ENCODE measurements around the gene MEX3C. TPM values are rescaled to one million over a fixed set of nuclear protein-coding genes. Genes with fewer than 3 reads are reported as not detected.

The MEX3C gene
- total and polyA plus RNA-seq, 2 donors (not counting 1 experiment from before 2014, with no cell fraction given), result 39.8 to 41.8 TPM

DNA sequence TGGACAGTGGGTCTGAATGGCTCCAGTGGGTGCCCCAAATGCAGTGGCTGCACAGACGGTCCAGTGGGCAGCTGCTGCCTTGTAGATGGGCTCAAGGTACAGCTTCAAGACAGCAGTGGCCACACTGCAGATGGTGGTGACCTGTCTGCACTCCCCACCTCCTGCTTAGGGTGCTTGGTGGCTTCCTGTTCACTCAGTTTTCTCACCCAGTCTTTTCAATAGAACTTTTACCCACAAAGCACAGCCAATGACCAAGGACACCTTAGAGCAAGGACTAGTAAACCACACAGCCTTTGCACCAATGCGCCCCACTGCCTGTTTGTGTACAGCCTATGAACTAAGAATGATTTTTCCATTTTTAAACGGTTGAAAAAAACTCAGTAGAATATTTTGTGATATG, 34.9 kb downstream of the MEX3C start:
- H3K79me2 ChIP-seq (ENCODE audit: control insufficient read depth, insufficient read depth, low read length), result no peaks in the 10 kb centered on the region
- no peak overlapping the region for H3K4me2 ChIP-seq (ENCODE audit: extremely low read depth, insufficient read depth, low read length)
- H3K9me3 ChIP-seq (ENCODE audit: control insufficient read depth, insufficient read depth, low read depth, low read length), result no peaks in the 10 kb centered on the region
- H3K27me3 ChIP-seq (ENCODE audit: control insufficient read depth, insufficient read depth, low read length), result no peaks in the 10 kb centered on the region
- H4K20me1 ChIP-seq (ENCODE audit: control insufficient read depth, extremely low read depth, insufficient read depth, low read length), result no peaks in the 10 kb centered on the region
- no peaks in the 10 kb centered on the region for H3K36me3 ChIP-seq (ENCODE audit: control insufficient read depth, insufficient read depth, low read length)
- TF ChIP-seq EZH2 (IDR thresholded peaks at IDR 0.05; ENCODE audit: low read length, missing control alignments), result no peak
- TF ChIP-seq, protein P1, sequence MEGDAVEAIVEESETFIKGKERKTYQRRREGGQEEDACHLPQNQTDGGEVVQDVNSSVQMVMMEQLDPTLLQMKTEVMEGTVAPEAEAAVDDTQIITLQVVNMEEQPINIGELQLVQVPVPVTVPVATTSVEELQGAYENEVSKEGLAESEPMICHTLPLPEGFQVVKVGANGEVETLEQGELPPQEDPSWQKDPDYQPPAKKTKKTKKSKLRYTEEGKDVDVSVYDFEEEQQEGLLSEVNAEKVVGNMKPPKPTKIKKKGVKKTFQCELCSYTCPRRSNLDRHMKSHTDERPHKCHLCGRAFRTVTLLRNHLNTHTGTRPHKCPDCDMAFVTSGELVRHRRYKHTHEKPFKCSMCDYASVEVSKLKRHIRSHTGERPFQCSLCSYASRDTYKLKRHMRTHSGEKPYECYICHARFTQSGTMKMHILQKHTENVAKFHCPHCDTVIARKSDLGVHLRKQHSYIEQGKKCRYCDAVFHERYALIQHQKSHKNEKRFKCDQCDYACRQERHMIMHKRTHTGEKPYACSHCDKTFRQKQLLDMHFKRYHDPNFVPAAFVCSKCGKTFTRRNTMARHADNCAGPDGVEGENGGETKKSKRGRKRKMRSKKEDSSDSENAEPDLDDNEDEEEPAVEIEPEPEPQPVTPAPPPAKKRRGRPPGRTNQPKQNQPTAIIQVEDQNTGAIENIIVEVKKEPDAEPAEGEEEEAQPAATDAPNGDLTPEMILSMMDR (conservative IDR thresholded peaks at IDR 0.05 in 1 of 2, IDR thresholded peaks at IDR 0.05 in 1 of 2; ENCODE audit: low read depth in 1 of 2, low read length in 2 of 2), result no peak
- DNase-seq (ENCODE audit: low read depth in 2 of 2), result no peak
- H3K4me3 ChIP-seq (replicated peaks in 1 of 4; ENCODE audit: control extremely low read depth in 1 of 4, insufficient read depth in 1 of 4, low read depth in 3 of 4, low read length in 4 of 4), result no peak overlapping the region
- H3K9ac ChIP-seq (ENCODE audit: insufficient read depth, low read length), result no peak overlapping the region
- H2AFZ ChIP-seq (ENCODE audit: low read length), result no peak overlapping the region
- H3K4me1 ChIP-seq (ENCODE audit: control insufficient read depth, extremely low read depth, insufficient read depth, low read length), result no peaks in the 10 kb centered on the region
- H3K27ac ChIP-seq (ENCODE audit: insufficient read depth, low read length), result no peak overlapping the region

DNA sequence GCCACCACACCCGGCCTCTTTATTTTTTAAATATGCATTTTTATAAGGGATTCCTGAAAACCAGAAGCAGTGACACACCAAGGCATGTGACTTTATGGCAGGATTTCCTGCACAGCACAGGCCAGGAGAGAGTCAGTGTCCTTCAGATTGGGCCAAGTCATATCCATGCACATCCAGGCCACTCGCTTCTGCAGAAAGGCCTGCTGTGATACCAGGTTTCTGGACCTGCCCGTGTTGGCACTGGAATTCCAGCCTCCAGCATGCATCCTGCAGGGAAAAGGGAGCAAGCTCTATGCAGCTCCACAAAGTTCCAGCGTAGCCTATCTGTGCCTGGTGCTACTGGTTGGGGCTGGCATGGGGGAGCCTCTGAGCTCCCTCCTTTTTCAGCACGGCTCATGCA, 36.8 kb downstream of the MEX3C start:
- Histone ChIP-seq H3K27me3 (ENCODE audit: control insufficient read depth, insufficient read depth, low read length) (no peaks in the 10 kb centered on the region), H4K20me1 (ENCODE audit: control insufficient read depth, extremely low read depth, insufficient read depth, low read length) (no peaks in the 10 kb centered on the region), H3K9me3 (ENCODE audit: control insufficient read depth, insufficient read depth, low read depth, low read length) (no peaks in the 10 kb centered on the region), H3K4me2 (ENCODE audit: extremely low read depth, insufficient read depth, low read length) (no peak overlapping the region), H2AFZ (ENCODE audit: low read length) (no peak overlapping the region), H3K9ac (ENCODE audit: insufficient read depth, low read length) (no peak overlapping the region), H3K27ac (ENCODE audit: insufficient read depth, low read length) (no peak overlapping the region), H3K36me3 (ENCODE audit: control insufficient read depth, insufficient read depth, low read length) (no peaks in the 10 kb centered on the region), H3K4me1 (ENCODE audit: control insufficient read depth, extremely low read depth, insufficient read depth, low read length) (no peaks in the 10 kb centered on the region), H3K4me3 (replicated peaks in 1 of 4; ENCODE audit: control extremely low read depth in 1 of 4, insufficient read depth in 1 of 4, low read depth in 3 of 4, low read length in 4 of 4) (no peak overlapping the region), H3K79me2 (ENCODE audit: control insufficient read depth, insufficient read depth, low read length) (no peaks in the 10 kb centered on the region)
- TF ChIP-seq EZH2 (IDR thresholded peaks at IDR 0.05; ENCODE audit: low read length, missing control alignments), result no peak
- TF ChIP-seq, protein P1 (conservative IDR thresholded peaks at IDR 0.05 in 1 of 2, IDR thresholded peaks at IDR 0.05 in 1 of 2; ENCODE audit: low read depth in 1 of 2, low read length in 2 of 2), result no peak
- no peak for DNase-seq (ENCODE audit: low read depth in 2 of 2)

DNA sequence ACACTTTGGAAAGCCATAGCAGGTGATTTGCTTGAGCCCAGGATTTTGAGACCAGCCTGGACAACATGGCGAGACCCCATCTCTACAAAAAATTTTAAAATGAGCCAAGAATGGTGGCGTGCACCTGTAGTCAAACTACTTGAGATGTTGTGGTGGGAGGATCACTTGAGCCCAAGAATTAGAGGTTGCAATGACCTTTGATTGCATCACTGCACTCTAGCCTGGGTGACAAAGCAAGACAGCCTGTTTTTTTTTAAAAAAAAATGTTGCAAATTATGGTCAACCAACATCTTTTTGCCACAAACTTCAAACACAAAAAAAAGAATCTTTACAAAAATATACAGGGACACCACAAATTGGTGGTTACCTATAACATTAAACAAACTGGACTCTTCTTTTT, 40.3 kb downstream of the MEX3C start:
- Histone ChIP-seq H3K79me2 (ENCODE audit: control insufficient read depth, insufficient read depth, low read length) (no peaks in the 10 kb centered on the region), H3K36me3 (ENCODE audit: control insufficient read depth, insufficient read depth, low read length) (no peaks in the 10 kb centered on the region), H3K4me3 (replicated peaks in 1 of 4; ENCODE audit: control extremely low read depth in 1 of 4, insufficient read depth in 1 of 4, low read depth in 3 of 4, low read length in 4 of 4) (no peak overlapping the region), H3K4me1 (ENCODE audit: control insufficient read depth, extremely low read depth, insufficient read depth, low read length) (no peaks in the 10 kb centered on the region), H4K20me1 (ENCODE audit: control insufficient read depth, extremely low read depth, insufficient read depth, low read length) (no peaks in the 10 kb centered on the region), H2AFZ (ENCODE audit: low read length) (no peak overlapping the region), H3K9ac (ENCODE audit: insufficient read depth, low read length) (no peak overlapping the region), H3K9me3 (ENCODE audit: control insufficient read depth, insufficient read depth, low read depth, low read length) (no peaks in the 10 kb centered on the region), H3K4me2 (ENCODE audit: extremely low read depth, insufficient read depth, low read length) (no peak overlapping the region), H3K27me3 (ENCODE audit: control insufficient read depth, insufficient read depth, low read length) (no peaks in the 10 kb centered on the region), H3K27ac (ENCODE audit: insufficient read depth, low read length) (no peak overlapping the region)
- no peak for DNase-seq (ENCODE audit: low read depth in 2 of 2)
- TF ChIP-seq EZH2 (IDR thresholded peaks at IDR 0.05; ENCODE audit: low read length, missing control alignments), result no peak
- TF ChIP-seq, protein P1 (conservative IDR thresholded peaks at IDR 0.05 in 1 of 2, IDR thresholded peaks at IDR 0.05 in 1 of 2; ENCODE audit: low read depth in 1 of 2, low read length in 2 of 2), result no peak
